ENCODE measurements around the gene SMCHD1. TPM values are rescaled to one million over a fixed set of nuclear protein-coding genes. Genes with fewer than 3 reads are reported as not detected.

Gene SMCHD1
- 83.2 and 89.2 TPM in 2 replicates for total RNA-seq (2014; rRNA removed; shearing (Covaris generic))

DNA sequence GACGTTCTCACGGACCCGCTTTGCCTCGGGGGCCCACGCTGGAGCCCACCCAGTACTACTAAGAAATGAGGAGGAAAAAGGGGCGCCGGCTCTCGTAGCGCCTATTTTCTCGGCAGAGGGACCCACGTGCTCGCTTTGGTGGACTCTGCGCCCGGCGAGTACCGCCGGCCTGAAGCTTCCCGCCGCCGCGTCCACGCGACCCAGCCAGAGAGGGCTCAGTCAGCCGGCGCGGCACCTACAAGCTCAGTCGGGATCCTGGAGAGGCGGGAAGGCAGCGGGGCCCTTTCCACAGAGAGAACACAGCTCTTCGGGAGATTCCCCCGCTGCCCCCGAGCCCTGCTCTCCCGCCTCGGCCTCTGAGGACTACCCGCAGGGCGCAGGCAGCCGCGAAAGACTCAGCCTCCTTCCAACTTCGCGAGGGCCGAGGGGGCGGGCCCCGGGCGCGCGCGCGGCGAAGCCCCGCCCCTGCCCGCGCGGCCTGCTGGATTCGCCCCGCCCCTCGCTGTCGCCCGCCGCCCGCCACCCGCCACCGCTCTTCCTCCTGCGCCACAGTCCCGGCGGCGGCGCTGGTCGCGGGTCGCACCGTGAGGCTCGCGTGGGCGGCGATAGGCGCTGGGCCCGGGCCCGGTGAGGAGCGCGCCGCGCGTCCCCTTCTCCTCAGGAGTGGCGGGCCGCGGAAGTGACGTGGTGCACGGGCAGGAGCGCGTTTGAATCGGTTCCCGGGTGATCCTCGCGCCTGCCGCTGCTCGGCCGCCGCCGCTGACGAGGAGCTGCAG, at the start of gene SMCHD1:
Gene SMCHD1, plus strand, starts transcription at position 549 of the 776 bp plus-strand sequence. CDS start 350 bp downstream, outside the sequence.
- H3K27me3 ChIP-seq, result no peaks in the 10 kb centered on the region
- peak within 1 kb of the TSS; percentile 94 for H3K4me3 ChIP-seq
- H3K9me3 ChIP-seq (replicated peaks), result no peaks in the 10 kb centered on the region
- H3K27ac ChIP-seq, result peak within 1 kb of the TSS; percentile 85
- 0 out of 2 replicates have a peak, but pooled peaks cover 3% of the 10 kb centered on the region for H3K36me3 ChIP-seq
- peaks cover 2% of the 10 kb centered on the region; the same call in 1 of the 2 replicates for H3K4me1 ChIP-seq
- peak; percentile 79 to 81 for DNase-seq

DNA sequence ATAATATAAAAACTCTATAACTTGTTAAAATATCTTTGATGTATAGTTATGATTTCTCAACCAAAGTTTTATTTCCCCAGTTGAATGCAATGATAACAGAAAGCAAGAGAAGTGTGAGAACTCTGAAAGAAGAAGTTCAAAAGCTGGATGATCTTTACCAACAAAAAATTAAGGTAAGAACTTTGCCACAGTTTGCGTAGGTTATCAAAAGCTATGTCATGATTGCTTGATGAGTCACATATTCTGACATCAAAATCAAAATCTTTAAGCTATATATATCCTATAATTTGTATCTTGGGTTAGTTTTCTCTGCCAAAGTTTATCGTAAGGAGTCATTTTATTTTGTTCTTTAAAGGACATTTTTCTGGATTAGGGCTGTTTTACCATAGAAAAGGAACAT, 49.2 kb upstream of the SMCHD1 start:
- no peaks in the 10 kb centered on the region for H3K4me1 ChIP-seq
- no peaks in the 10 kb centered on the region for H3K9me3 ChIP-seq (replicated peaks)
- DNase-seq, result no peak
- no peak overlapping the region for H3K27ac ChIP-seq
- H3K27me3 ChIP-seq, result no peaks in the 10 kb centered on the region
- no peak overlapping the region for H3K4me3 ChIP-seq
- peaks cover 92% of the 10 kb centered on the region for H3K36me3 ChIP-seq

DNA sequence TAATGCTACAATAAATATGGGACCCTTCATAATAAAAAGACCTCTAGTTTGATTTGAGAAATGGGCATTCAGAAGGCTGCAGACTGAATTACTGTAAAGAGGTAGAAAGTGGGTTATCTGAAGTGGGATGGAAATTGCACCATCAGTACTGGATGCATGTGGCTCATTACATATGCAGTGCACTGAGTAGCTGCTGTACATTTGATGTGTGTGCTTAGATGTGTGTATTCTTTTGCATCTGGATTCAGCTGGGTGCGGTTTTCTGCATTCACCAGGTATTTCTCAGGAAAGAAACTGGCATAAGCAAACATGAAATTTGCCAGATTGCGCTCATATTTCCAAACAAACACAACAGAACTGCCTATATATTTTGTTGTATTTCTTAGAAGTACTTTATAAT, 45.9 kb upstream of the SMCHD1 start:
- H3K36me3 ChIP-seq, result peaks cover 87% of the 10 kb centered on the region
- H3K27me3 ChIP-seq, result no peaks in the 10 kb centered on the region
- H3K27ac ChIP-seq, result no peak overlapping the region
- H3K4me1 ChIP-seq, result no peaks in the 10 kb centered on the region
- DNase-seq, result no peak
- H3K9me3 ChIP-seq (replicated peaks), result no peaks in the 10 kb centered on the region
- H3K4me3 ChIP-seq, result no peak overlapping the region

DNA sequence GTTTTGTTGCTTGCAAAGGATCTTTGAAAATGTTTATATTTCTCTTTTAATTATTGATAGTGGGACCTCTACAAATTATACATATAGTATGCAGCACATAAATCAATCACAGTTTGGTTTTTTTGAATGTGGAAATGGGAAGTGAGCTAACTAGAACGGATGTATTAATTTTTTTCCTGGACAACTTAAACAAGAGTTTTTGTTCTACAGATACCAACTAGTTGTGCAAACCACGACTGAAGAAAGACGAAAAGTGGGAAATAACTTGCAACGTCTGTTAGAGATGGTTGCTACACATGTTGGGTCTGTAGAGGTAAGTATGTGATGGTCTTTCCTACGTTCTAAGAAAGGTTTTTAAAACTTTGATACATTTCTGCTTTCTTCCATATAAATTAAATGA, 45.0 kb upstream of the SMCHD1 start:
- H3K4me3 ChIP-seq, result no peak overlapping the region
- peaks cover 89% of the 10 kb centered on the region for H3K36me3 ChIP-seq
- no peaks in the 10 kb centered on the region for H3K27me3 ChIP-seq
- no peaks in the 10 kb centered on the region for H3K4me1 ChIP-seq
- H3K9me3 ChIP-seq (replicated peaks), result no peaks in the 10 kb centered on the region
- no peak overlapping the region for H3K27ac ChIP-seq
- no peak for DNase-seq

DNA sequence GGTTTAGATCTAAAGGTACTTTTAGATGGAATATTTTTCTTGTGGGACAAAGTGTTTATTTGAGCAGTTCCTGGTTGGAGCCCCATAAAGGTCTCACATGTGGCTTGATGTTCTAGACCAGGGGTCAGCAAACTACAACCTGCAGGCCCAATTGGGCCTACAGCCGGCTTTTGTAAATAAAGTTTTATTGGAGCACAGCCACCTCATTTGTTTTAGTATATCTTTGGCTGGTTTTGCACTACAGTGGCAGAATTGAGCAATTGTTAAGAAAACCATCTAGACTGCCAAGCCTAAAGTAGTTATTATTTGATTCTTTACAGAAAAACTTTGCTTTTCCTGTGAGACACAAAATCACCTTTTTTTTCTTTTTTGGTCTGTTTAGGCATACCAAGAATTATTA, 42.5 kb upstream of the SMCHD1 start:
- H3K4me3 ChIP-seq, result no peak overlapping the region
- H3K36me3 ChIP-seq, result peaks cover 88% of the 10 kb centered on the region
- H3K9me3 ChIP-seq (replicated peaks), result no peaks in the 10 kb centered on the region
- no peaks in the 10 kb centered on the region for H3K4me1 ChIP-seq
- no peaks in the 10 kb centered on the region for H3K27me3 ChIP-seq
- no peak overlapping the region for H3K27ac ChIP-seq
- no peak for DNase-seq

- H3K27ac ChIP-seq, result no peak overlapping the region
- no peak for DNase-seq
- no peaks in the 10 kb centered on the region for H3K27me3 ChIP-seq
- no peaks in the 10 kb centered on the region for H3K9me3 ChIP-seq (replicated peaks)
- H3K36me3 ChIP-seq, result peaks cover 48% of the 10 kb centered on the region
- H3K4me1 ChIP-seq, result no peaks in the 10 kb centered on the region
- no peak overlapping the region for H3K4me3 ChIP-seq
Observed at GRCh38 chr18:2617401-2617998, 38.0 kb upstream of the SMCHD1 start.

GRCh38 chr18:2618009-2618408, 37.5 kb upstream of the SMCHD1 start:
- Histone ChIP-seq H3K4me3 (no peak overlapping the region), H3K36me3 (peaks cover 43% of the 10 kb centered on the region), H3K4me1 (no peaks in the 10 kb centered on the region), H3K27me3 (no peaks in the 10 kb centered on the region), H3K27ac (no peak overlapping the region), H3K9me3 (replicated peaks) (no peaks in the 10 kb centered on the region)
- DNase-seq, result no peak

DNA sequence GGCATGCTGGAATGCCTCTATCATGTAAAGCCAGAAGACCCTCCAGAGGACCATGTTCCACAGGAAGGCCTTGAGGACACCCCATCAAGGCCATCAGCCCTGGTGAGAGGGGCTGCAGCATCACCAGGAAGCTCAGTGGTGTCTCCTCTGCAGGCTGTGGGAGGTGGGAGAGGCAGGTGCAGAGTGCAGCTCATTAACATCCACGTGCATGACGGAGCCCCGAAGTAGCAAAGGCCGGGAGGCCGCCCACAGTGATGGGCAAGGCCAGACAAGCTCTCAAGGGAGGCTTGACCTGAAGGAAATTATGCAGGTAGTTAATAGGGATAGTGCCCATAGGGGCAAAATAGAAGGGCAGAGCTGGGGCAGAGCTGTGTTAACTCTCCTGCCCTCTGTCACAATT, 30.3 kb upstream of the SMCHD1 start:
- DNase-seq, result no peak
- H3K27me3 ChIP-seq, result no peaks in the 10 kb centered on the region
- 0 out of 2 replicates have a peak, but pooled peaks cover 2% of the 10 kb centered on the region for H3K9me3 ChIP-seq (replicated peaks)
- no peaks in the 10 kb centered on the region for H3K36me3 ChIP-seq
- H3K27ac ChIP-seq, result no peak overlapping the region
- H3K4me1 ChIP-seq, result no peaks in the 10 kb centered on the region
- H3K4me3 ChIP-seq, result no peak overlapping the region

DNA sequence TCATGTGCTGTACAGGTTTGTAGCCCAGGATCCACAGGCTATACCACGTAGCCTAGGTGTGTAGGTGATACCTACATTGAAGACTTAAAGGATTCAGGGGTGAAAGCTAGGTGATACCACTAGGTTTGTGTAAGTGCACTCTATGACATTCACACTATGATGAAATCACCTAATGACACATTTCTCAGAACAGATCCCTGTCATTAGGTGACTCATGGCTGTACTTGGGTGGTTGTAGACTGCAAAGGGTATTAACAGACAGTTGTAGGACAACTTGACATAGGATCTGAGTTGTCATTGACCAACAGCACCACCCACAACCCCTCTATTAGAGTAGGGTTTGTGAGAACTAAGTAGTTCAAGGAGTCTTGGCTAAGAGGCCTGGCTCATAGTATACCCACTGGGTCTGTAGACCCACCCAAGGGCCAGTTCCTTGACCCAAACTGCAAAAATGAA, 27.7 kb upstream of the SMCHD1 start:
- no peaks in the 10 kb centered on the region for H3K27me3 ChIP-seq
- H3K4me3 ChIP-seq, result no peak overlapping the region
- H3K36me3 ChIP-seq, result no peaks in the 10 kb centered on the region
- H3K4me1 ChIP-seq, result no peaks in the 10 kb centered on the region
- no peak overlapping the region for H3K27ac ChIP-seq
- 0 out of 2 replicates have a peak, but pooled peaks cover 2% of the 10 kb centered on the region for H3K9me3 ChIP-seq (replicated peaks)
- DNase-seq, result no peak

DNA sequence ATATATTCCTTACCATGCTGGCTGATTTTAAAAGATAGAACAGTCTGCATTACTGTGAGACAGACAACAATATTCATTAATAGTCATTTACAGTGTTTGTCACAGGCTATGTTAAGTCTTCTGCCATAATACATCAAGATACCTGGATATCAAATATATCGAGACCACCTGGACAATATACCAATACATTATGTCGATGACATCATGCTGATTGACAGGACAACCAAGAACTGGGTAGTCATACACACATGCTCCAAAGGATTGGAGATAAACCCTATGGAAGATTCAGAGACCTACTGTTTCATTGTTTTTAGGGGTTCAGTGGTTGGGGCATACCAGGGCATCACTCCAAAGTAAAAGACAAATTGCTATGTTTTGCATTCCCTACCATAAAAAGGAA, 26.5 kb upstream of the SMCHD1 start:
- Histone ChIP-seq H3K4me3 (no peak overlapping the region), H3K27ac (no peak overlapping the region), H3K9me3 (replicated peaks) (0 out of 2 replicates have a peak, but pooled peaks cover 2% of the 10 kb centered on the region), H3K27me3 (no peaks in the 10 kb centered on the region), H3K36me3 (no peaks in the 10 kb centered on the region), H3K4me1 (no peaks in the 10 kb centered on the region)
- DNase-seq, result no peak

GRCh38 chr18:2635586-2635985, 19.9 kb upstream of the SMCHD1 start:
- no peak overlapping the region for H3K27ac ChIP-seq
- H3K36me3 ChIP-seq, result no peaks in the 10 kb centered on the region
- no peak overlapping the region for H3K4me3 ChIP-seq
- H3K9me3 ChIP-seq (replicated peaks), result no peaks in the 10 kb centered on the region
- no peak for DNase-seq
- peaks cover 9% of the 10 kb centered on the region; the same call in 1 of the 2 replicates for H3K4me1 ChIP-seq
- H3K27me3 ChIP-seq, result 0 out of 2 replicates have a peak, but pooled peaks cover 2% of the 10 kb centered on the region

DNA sequence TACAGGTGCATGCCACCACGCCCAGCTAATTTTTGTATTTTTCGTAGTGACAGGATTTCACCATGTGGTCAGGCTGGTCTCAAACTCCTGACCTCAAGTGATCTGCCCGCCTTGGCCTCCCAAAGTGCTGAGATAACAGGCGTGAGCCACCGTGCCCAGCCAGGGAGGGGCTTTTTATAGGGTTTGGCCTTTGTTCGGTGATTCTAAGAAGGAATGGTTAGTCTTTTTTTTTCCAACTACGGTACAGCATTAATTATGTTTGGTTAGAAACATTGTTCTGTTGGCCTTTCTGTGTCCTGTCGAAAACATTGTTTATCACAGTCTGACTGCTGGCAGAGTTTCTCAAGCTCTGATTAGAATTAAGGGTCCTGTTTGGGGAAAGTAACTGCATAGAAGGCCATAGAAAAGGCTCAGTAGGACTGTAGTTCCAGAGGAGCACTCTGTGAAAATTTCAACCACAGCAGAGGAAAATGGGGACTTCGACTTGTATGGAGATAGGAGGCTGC, 19.3 kb upstream of the SMCHD1 start:
- Histone ChIP-seq H3K36me3 (no peaks in the 10 kb centered on the region), H3K9me3 (replicated peaks) (no peaks in the 10 kb centered on the region), H3K27ac (no peak overlapping the region), H3K4me1 (peaks cover 9% of the 10 kb centered on the region; the same call in 1 of the 2 replicates), H3K4me3 (no peak overlapping the region), H3K27me3 (0 out of 2 replicates have a peak, but pooled peaks cover 2% of the 10 kb centered on the region)
- DNase-seq, result no peak

DNA sequence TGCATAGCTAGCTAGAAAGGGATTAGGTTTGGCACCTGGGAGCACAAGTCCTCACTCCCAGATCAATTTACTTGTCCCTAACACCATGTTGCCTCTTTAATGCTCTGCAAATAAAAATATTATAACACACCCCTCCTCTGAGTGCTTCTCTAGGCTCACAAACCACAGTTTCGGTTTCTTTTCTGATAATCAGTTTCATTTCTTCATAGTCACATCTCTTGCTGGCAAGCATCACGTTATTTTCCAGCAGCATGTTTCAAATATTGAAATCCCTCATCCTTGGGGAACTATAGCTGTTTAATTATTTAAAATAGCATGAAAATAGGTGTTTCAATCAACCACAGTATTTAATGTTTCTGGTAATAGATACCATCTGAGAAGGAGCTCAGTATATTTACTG, 13.9 kb upstream of the SMCHD1 start:
- DNase-seq, result no peak
- Histone ChIP-seq H3K4me3 (no peak overlapping the region), H3K27ac (no peak overlapping the region)

DNA sequence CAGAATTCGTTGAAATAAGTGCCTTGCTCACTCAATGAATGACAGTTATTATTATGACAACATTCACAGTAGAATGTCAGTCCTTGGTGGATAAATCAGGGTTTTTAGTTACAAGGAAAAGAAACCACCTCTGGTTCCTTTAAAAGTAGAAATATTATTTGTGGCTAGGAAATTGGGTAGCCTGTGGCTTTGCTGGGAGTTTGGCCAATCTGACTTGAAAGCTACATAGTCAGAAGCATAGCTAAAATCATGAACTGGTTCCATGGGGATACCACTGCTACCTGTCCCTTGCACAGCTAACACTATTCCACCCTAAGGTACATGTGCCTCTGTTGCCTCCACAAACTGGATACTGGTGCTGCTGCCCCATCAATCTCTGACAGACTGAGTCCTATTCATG, 12.8 kb upstream of the SMCHD1 start:
- DNase-seq, result no peak
- Histone ChIP-seq H3K36me3 (no peaks in the 10 kb centered on the region), H3K4me3 (no peak overlapping the region), H3K27ac (no peak overlapping the region), H3K9me3 (replicated peaks) (no peaks in the 10 kb centered on the region), H3K27me3 (no peaks in the 10 kb centered on the region), H3K4me1 (peaks cover 6% of the 10 kb centered on the region; the same call in 1 of the 2 replicates)

More for the DNA sequence above, 13.9 kb upstream of the SMCHD1 start:
- Histone ChIP-seq H3K27me3 (0 out of 2 replicates have a peak, but pooled peaks cover 1% of the 10 kb centered on the region), H3K9me3 (replicated peaks) (no peaks in the 10 kb centered on the region), H3K36me3 (no peaks in the 10 kb centered on the region), H3K4me1 (peaks cover 9% of the 10 kb centered on the region; the same call in 1 of the 2 replicates)

DNA sequence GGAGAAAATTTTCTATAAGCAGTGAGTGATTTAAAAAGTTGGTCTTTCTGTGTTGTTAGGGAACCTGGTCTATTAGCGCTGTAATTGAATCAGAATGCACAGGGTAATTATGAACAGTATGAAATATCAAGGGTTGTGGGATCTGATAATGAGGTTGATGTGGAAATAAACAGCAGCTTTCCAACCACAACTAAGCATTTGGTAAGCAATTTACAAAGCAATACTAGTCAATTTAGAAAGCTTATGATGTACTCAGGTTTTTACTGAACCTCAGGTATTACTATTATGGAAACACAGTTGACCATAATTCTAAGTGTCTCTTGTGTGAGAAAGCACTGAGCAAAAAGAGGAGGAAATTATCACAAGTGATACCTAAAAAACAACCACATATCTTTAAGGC, 11.0 kb upstream of the SMCHD1 start:
- Histone ChIP-seq H3K9me3 (replicated peaks) (no peaks in the 10 kb centered on the region), H3K36me3 (no peaks in the 10 kb centered on the region), H3K4me3 (no peak overlapping the region), H3K4me1 (no peaks in the 10 kb centered on the region), H3K27me3 (no peaks in the 10 kb centered on the region), H3K27ac (no peak overlapping the region)
- DNase-seq, result no peak

Data from SJCRH30 (cell line).